Mammary epithelial cell (primary cell): ENCODE data around the gene OR4D1.

Experiments
- CTCF ChIP-seq, 2 donors: IDR thresholded peaks in 1 of 2; conservative IDR thresholded peaks in 1 of 2; 2 replicates each; pipeline ENCODE4 v1.5.1; 2011 to 2012; ENCODE audit warnings: inconsistent platforms in 2 of 2, low read length in 2 of 2, mild to moderate bottlenecking in 2 of 2, control low read depth in 1 of 2, low read depth in 1 of 2; ENCODE audit not compliant: insufficient read depth in 1 of 2; ENCODE audit errors: extremely low read depth in 1 of 2
- EZH2 ChIP-seq: IDR thresholded peaks from 2 replicates; pipeline ENCODE4 v1.6.1; 2012; ENCODE audit warnings: low read length, inconsistent platforms, borderline replicate concordance

GRCh38 chr17:58187675-58188074 is 39.5 kb downstream of the OR4D1 start:
- no peak for TF ChIP-seq CTCF (conservative IDR thresholded peaks at IDR 0.05 in 1 of 2, IDR thresholded peaks at IDR 0.05 in 1 of 2; ENCODE audit: extremely low read depth in 1 of 2, insufficient read depth in 1 of 2, low read depth in 1 of 2, low read length in 2 of 2)
- TF ChIP-seq EZH2 = no peak
